ENCODE data around the gene JPT2. TPM values are rescaled to one million over a fixed set of nuclear protein-coding genes. Genes with fewer than 3 reads are reported as not detected.

The JPT2 gene
- total RNA-seq, 1 experiment from 2014 or later: 41.6 TPM

DNA sequence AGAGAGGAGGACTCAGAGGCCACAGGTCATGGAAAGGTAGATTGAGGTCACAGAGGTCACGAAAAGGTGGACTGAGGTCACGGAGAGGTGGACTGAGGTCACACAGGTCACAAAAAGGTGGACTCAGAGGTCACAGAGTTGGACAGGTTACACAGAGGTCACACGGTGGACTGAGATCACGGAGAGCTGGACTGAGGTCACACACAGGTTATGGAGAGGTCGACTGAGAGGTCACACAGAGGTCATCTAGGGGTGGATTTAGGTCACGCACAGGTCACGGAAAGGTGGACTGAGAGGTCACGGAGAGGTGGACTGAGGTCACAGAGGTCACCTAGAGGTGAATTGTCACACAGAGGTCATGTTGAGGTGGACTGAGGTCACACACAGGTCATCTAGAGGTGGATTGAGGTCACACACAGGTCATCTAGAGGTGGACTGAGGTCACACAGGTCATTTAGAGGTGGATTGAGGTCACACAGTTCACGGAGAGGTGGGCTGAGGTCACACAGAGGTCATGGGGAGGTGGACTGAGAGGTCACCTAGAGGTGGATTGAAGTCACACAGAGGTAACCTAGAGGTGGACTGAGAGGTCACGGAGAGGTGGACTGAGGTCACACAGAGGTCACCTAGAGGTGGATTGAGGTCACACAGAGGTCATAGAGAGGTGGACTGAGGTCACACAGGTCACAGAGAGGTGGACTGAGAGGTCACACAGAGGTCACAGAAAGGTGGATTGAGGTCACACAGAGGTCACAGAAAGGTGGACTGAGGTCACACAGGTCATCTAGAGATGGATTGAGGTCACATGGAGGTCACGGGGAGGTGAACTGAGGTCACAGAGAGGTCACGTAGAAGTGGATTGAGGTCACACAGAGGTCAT, 26.7 kb upstream of the JPT2 start:
- DNase-seq (ENCODE audit: extremely low read depth, low read depth): no peak

GRCh38 chr16:1651974-1652312, 26.1 kb upstream of the JPT2 start:
- DNase-seq (ENCODE audit: extremely low read depth, low read depth): no peak

GRCh38 chr16:1653023-1653422, 25.1 kb upstream of the JPT2 start:
- no peak for DNase-seq (ENCODE audit: extremely low read depth, low read depth)

DNA sequence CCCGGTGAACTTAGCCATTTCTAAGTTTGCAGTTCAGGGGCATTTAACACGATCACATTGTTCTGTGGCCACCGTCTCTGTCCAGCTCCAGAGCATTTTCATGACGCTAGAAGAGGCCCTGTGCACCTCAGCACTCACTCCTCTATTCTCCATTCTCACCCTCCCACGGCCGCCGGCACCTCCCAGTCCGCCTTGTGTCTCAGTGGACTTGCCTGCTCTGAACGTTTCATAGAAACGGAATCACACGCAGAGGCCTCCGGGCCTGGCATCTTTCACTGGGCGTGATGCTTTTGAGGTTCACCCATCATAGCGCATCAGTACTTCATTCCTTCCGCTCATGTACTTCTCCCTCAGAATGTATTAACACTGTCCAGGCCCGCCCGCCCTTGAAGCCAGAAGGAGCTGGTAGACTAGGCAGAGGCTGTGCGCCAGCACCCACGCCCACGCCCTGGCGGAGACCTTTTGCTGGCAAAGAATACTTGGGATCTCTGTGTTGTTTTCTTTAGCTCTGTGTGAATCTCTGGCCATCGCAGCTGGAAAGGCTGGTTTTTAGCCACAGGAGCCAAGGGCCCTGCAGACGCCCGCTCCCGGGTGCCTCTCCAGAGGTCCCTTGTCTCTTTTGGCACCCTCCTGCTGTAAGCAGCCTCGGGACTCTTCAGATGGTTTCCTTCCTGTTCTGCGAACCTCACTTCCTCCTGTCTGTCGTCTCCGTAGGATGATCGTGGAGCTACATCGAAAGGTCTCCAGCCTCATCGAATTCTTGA, 23.4 kb upstream of the JPT2 start:
- no peak for DNase-seq (ENCODE audit: extremely low read depth, low read depth)

DNA sequence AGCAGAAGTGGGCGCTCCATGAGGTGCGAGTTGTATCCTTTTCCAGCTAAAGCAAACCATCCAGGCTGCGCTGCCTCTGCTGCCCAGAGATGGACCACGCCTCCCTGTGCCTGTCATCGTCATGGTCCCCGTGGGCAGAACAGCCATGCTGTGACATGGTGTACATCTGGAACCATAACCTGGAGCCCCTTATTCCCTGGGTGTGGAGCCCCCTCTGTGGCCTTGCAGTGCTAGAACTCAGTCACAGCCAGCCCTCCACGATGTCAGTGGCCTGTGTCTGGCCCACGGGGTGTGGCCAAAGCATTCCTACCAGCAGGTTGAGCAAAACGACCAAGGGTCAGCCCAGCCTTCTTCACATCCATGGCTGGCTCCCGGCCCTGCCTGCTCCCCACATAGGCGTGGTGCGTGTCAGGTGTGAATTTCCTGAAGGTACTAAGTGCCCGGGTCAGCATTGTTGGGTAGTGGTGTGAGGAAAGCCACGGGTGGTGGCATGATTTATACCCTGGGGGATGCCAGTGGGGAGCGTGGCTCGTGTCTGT, 22.7 kb upstream of the JPT2 start:
- no peak for DNase-seq (ENCODE audit: extremely low read depth, low read depth)

DNA sequence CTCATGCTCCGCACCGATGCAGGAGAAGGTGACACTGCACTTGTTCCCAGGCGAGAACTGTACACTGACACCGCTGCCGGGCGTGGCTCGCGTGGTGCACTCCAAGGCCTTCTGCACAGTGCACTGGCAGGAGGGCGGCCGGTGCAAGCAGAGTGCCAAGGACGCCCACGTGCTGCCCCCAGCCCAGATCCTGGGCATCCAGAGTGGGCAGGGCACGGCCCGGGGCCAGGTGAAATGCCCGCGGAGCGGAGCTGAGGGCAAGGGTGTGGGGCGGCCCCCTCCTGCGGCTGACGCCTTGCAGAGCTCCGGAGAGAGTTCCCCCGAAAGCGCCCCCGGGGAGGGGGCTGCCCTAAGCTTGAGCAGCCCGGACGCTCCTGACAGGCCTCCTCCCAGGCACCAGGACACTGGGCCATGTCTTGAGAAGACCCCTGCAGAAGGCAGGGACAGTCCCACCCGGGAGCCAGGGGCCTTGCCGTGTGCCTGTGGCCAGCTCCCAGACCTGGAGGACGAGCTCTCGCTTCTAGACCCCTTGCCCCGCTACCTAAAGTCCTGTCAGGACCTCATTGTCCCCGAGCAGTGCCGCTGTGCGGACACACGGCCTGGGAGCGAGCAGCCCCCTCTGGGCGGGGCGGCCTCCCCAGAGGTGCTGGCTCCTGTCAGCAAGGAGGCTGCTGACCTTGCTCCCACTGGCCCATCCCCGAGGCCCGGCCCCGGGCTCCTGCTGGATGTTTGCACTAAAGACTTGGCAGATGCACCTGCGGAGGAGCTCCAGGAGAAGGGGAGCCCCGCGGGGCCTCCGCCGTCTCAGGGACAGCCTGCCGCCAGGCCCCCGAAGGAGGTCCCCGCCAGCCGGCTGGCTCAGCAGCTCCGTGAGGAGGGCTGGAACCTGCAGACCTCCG, 21.9 kb upstream of the JPT2 start:
- DNase-seq (ENCODE audit: extremely low read depth, low read depth): no peak

- DNase-seq (ENCODE audit: extremely low read depth, low read depth): no peak
These were observed 21.1 kb upstream of the JPT2 start for GRCh38 chr16:1656808-1657617.

GRCh38 chr16:1657841-1658240, 20.2 kb upstream of the JPT2 start:
- no peak for DNase-seq (ENCODE audit: extremely low read depth, low read depth)

GRCh38 chr16:1659031-1659430, 19.0 kb upstream of the JPT2 start:
- no peak for DNase-seq (ENCODE audit: extremely low read depth, low read depth)

- no peak for DNase-seq (ENCODE audit: extremely low read depth, low read depth)
These were observed 16.3 kb upstream of the JPT2 start for GRCh38 chr16:1661826-1662225.

GRCh38 chr16:1662543-1662942, 15.5 kb upstream of the JPT2 start:
- DNase-seq (ENCODE audit: extremely low read depth, low read depth): no peak

DNA sequence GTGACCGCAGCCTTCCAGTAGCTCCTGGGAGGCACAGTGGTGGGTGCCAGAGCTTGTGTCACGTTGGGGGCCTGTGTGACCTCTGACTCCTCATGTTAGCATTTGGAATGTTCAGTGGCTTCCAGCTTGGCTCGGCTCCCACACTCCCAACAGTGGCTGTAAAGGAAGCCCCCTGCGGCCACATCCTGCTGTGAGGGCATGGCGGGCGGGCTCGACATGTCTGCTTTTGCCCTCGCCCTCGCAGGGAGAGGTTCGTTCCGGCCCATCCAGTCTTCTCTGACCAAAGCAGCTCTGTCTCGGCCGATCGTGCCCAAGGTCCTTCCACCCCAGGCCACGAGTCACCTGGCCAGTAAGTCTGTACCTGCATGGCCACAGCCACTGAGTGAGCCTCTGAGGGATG, 12.2 kb upstream of the JPT2 start:
- no peak for DNase-seq (ENCODE audit: extremely low read depth, low read depth)

DNA sequence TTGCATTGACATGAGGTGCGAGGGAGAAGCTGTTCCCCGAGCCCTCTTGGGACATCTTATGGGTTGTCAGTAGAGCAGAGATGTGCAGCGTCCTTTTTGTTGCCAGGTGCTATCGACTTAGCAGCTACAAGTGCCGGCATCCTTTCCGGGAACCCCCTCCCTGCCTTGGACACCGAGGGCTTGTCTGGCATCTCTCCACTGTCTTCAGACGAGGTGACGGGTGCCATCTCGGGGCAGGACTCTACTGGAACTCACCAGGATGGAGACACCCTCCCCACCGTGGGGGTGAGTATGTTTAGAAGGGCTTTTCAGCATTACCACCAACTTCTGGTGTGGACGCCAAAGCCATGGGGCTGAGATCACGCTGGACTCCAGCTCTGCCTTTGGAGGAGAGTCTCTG, 11.8 kb upstream of the JPT2 start:
- no peak for DNase-seq (ENCODE audit: extremely low read depth, low read depth)

GRCh38 chr16:1667271-1667670, 10.8 kb upstream of the JPT2 start:
- no peak for DNase-seq (ENCODE audit: extremely low read depth, low read depth)

GRCh38 chr16:1667916-1668315, 10.2 kb upstream of the JPT2 start:
- DNase-seq (ENCODE audit: extremely low read depth, low read depth): no peak

- DNase-seq (ENCODE audit: extremely low read depth, low read depth): no peak
These were observed 9.3 kb upstream of the JPT2 start for GRCh38 chr16:1668612-1669319.

DNA sequence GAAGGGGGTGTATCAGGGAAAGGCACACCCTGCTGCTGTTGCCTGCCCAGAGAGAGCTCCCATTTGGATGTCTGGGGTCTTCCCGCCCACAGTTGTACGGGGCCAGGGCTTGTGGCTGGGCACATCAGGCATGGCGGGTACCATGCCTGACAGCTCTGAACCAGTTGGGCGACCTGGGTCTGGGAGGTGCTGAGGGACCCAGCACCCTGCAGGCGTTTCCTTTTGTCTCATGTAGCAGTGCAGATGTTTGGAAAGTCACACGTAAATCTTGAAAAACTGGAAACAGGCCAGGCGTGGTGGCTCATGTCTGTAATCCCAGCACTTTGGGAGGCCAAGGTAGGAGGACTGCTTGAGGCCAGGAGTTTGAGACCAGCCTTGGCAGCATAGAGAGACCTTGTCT, 8.4 kb upstream of the JPT2 start:
- no peak for DNase-seq (ENCODE audit: extremely low read depth, low read depth)

- DNase-seq (ENCODE audit: extremely low read depth, low read depth): no peak
These were observed 7.7 kb upstream of the JPT2 start for GRCh38 chr16:1670371-1670770.

DNA sequence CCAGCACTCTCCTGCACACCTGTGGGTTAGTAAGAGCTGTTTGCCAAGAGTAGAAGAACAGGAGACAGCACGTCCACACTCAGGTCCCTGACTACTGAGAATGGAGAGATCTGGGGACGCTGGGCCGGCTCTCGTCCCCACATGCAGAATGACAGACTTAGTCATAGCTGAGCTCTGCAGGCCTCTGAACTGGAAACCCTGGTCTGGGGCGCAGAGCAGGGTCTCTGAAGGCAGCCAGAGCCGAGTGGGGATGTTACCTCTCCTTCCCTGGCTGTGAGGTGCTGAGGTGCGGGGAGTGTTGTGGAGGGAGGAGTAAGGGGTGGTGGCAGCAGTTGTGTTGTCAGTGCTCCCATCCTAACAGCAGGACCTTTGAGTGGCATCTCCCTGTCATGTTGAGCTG, 7.2 kb upstream of the JPT2 start:
- DNase-seq (ENCODE audit: extremely low read depth, low read depth): no peak
